ENCODE data around the gene BST2.

DNA sequence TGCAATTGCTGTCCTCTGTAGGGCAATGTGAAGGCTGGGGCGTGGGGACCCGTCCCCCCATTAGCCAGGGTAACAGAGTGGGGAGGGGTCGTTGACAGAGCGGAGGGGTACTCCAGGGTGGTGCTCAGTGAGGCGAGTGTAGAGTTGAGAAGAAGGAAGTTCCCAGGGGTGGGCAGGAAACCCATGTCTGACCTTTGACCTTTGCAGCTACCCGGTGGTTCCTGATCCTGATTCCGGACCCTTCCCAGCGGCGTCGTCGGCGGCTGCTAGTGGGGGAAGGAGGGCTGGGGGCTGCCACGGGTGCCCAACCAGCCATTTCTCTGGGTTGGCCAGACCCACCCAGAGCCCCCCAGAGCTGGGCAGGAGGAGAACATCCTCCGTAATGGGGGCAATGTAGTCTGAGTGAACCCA, 26.2 kb downstream of the BST2 start:
- TF ChIP-seq, protein P1, sequence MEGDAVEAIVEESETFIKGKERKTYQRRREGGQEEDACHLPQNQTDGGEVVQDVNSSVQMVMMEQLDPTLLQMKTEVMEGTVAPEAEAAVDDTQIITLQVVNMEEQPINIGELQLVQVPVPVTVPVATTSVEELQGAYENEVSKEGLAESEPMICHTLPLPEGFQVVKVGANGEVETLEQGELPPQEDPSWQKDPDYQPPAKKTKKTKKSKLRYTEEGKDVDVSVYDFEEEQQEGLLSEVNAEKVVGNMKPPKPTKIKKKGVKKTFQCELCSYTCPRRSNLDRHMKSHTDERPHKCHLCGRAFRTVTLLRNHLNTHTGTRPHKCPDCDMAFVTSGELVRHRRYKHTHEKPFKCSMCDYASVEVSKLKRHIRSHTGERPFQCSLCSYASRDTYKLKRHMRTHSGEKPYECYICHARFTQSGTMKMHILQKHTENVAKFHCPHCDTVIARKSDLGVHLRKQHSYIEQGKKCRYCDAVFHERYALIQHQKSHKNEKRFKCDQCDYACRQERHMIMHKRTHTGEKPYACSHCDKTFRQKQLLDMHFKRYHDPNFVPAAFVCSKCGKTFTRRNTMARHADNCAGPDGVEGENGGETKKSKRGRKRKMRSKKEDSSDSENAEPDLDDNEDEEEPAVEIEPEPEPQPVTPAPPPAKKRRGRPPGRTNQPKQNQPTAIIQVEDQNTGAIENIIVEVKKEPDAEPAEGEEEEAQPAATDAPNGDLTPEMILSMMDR (IDR thresholded peaks at IDR 0.05; ENCODE audit: insufficient read depth, low read depth, low read length), result no peak
- no peak for TF ChIP-seq EZH2 (IDR thresholded peaks at IDR 0.05; ENCODE audit: insufficient read depth, low read length)
